Lower lobe of right lung (tissue), 2 donors: ENCODE data around the gene ANKRD33B. TPM values are rescaled to one million over a fixed set of nuclear protein-coding genes. Genes with fewer than 3 reads are reported as not detected.

Source experiments
- ATAC-seq, 2 donors: fragments of 200-7000 bp; cut with Tn5 transposase; one replicate each; pipeline ENCODE4 v1.9.1; 2020 to 2022; ENCODE audit warnings: mild to moderate bottlenecking in 2 of 2, moderate library complexity in 2 of 2
- DNase-seq: peaks from one replicate; pipeline ENCODE4 v3.0.0-alpha.2; 2020
- H3K27ac ChIP-seq: fragments of 200-600 bp; one replicate; pipeline ENCODE4 v1.8.0; 2022
- H3K27me3 ChIP-seq: fragments of 200-600 bp; one replicate; pipeline ENCODE4 v1.8.0; 2022; ENCODE audit warnings: low read depth
- H3K36me3 ChIP-seq: fragments of 200-600 bp; one replicate; pipeline ENCODE4 v1.8.0; 2022; ENCODE audit warnings: mild to moderate bottlenecking
- H3K4me1 ChIP-seq: fragments of 200-600 bp; one replicate; pipeline ENCODE4 v1.8.0; 2022
- H3K4me3 ChIP-seq: fragments of 200-600 bp; one replicate; pipeline ENCODE4 v1.8.0; 2022; ENCODE audit warnings: mild to moderate bottlenecking
- H3K9me3 ChIP-seq: fragments of 200-600 bp; one replicate; pipeline ENCODE4 v1.8.0; 2022
- CTCF ChIP-seq: fragments of 200-600 bp; IDR thresholded peaks from one replicate; pipeline ENCODE4 v1.8.0; 2022; ENCODE audit warnings: antibody characterized with exemption, mild to moderate bottlenecking
- intact Hi-C: fragments of 100-400 bp; cut with DNase I; formaldehyde crosslinking; loops from one replicate; pipeline ENCODE4 v1.11.0; 2022
- total RNA-seq: library from RNA; stranded (reverse); fragmentation: NEBNext Ultra II Directional; extraction: Animal tissue kit (Norgen Biotek cat#: 25700); gene quantifications from one replicate; pipeline ENCODE4 v1.2.1, GENCODE V29; 2021
- donor health status: DM: no; HTN: yes; CAD: no; lungs with severe emphysema.

Gene ANKRD33B
- total RNA-seq, 1 donor from 2014 or later, result 5.8 TPM

GRCh38 chr5:10617103-10617502, 53.2 kb downstream of the ANKRD33B start:
- ATAC-seq (no peak), DNase-seq (no peak)
- intact Hi-C loops, result no loop called here
- H3K4me1 ChIP-seq, result no peaks in the 10 kb centered on the region
- no peak overlapping the region for H3K4me3 ChIP-seq
- no peak overlapping the region for H3K27ac ChIP-seq
- H3K36me3 ChIP-seq, result no peaks in the 10 kb centered on the region
- no peak for TF ChIP-seq CTCF
- no peaks in the 10 kb centered on the region for H3K27me3 ChIP-seq
- H3K9me3 ChIP-seq, result no peaks in the 10 kb centered on the region

GRCh38 chr5:10618311-10618710, 54.4 kb downstream of the ANKRD33B start:
- intact Hi-C loops, result no loop called here
- Histone ChIP-seq H3K36me3 (no peaks in the 10 kb centered on the region), H3K27me3 (no peaks in the 10 kb centered on the region), H3K4me3 (no peak overlapping the region), H3K27ac (no peak overlapping the region), H3K9me3 (no peaks in the 10 kb centered on the region), H3K4me1 (no peaks in the 10 kb centered on the region)
- TF ChIP-seq CTCF, result no peak
- ATAC-seq (no peak), DNase-seq (no peak)

DNA sequence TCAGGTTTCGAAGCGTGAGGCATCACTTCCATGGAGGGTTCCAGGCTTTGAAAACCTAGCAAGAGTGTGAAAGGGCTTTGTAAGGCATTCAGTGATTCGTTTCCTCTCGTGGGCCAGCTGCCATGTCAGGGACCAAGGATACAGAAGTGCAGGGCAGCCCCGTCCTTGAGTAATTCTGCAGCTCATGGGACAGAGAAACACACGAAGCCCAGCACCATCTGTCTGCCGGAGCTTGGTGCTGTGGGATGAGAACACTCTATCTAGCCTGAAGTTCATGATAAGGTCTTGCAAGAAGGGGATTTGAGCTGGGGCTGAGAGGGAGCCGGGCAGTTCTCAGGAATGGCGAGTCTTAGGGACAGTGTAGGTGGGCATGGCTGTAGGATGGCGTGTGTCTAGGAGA, 55.8 kb downstream of the ANKRD33B start:
- TF ChIP-seq CTCF, result no peak

GRCh38 chr5:10620346-10620745, 56.5 kb downstream of the ANKRD33B start:
- no peaks in the 10 kb centered on the region for H3K36me3 ChIP-seq
- no peaks in the 10 kb centered on the region for H3K4me1 ChIP-seq
- H3K27ac ChIP-seq, result no peak overlapping the region
- no peak for TF ChIP-seq CTCF
- intact Hi-C loops, result no loop called here
- no peak for ATAC-seq
- no peak for DNase-seq
- no peaks in the 10 kb centered on the region for H3K27me3 ChIP-seq
- H3K4me3 ChIP-seq, result no peak overlapping the region
- no peaks in the 10 kb centered on the region for H3K9me3 ChIP-seq

More for the DNA sequence above, 55.8 kb downstream of the ANKRD33B start:
- no peak overlapping the region for H3K27ac ChIP-seq
- DNase-seq (no peak), ATAC-seq (no peak)
- H3K9me3 ChIP-seq, result no peaks in the 10 kb centered on the region
- H3K4me3 ChIP-seq, result no peak overlapping the region
- no peaks in the 10 kb centered on the region for H3K27me3 ChIP-seq
- H3K4me1 ChIP-seq, result no peaks in the 10 kb centered on the region
- intact Hi-C loops, result no loop called here
- no peaks in the 10 kb centered on the region for H3K36me3 ChIP-seq

DNA sequence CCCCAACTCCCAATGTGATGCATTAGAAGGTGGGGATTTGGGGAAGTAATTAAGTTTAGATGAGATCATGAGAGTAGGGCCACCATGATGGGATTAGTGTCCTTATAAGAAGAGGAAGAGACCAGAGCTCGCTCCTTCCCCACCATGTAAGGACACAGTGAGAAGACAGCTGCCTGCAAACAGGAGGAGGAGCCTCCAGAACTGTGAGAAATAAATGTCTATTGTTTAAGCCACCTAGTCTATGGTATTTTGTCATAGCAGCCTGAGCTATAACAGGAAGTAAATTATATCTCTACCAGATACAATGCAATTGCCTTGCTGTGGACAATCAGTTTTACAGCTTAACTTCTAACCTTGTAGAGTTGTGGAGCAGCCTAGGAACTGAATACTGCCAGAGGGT, 58.0 kb downstream of the ANKRD33B start:
- ATAC-seq, result peak in 1 of 2 donors; percentile 39

More for the DNA sequence above, 58.0 kb downstream of the ANKRD33B start:
- no peak for DNase-seq
- Histone ChIP-seq H3K27ac (no peak overlapping the region), H3K4me3 (no peak overlapping the region), H3K36me3 (no peaks in the 10 kb centered on the region), H3K9me3 (no peaks in the 10 kb centered on the region), H3K4me1 (peaks cover 6% of the 10 kb centered on the region), H3K27me3 (no peaks in the 10 kb centered on the region)
- intact Hi-C loops, result no loop called here
- TF ChIP-seq CTCF, result no peak
